Measurements from ENCODE around the gene USP9X.

- TF ChIP-seq CTCF (IDR thresholded peaks at IDR 0.05), result no peak
- TF ChIP-seq ZFX (IDR thresholded peaks at IDR 0.05; ENCODE audit: borderline replicate concordance), result no peak
These were observed 92.1 kb downstream of the USP9X start for GRCh38 chrX:41177297-41177696.

All from 22Rv1 (cell line).